ENCODE data around the gene RRN3. TPM values are rescaled to one million over a fixed set of nuclear protein-coding genes. Genes with fewer than 3 reads are reported as not detected.

Gene RRN3
- total RNA-seq, 1 experiment from 2014 or later, result 40.9 TPM

DNA sequence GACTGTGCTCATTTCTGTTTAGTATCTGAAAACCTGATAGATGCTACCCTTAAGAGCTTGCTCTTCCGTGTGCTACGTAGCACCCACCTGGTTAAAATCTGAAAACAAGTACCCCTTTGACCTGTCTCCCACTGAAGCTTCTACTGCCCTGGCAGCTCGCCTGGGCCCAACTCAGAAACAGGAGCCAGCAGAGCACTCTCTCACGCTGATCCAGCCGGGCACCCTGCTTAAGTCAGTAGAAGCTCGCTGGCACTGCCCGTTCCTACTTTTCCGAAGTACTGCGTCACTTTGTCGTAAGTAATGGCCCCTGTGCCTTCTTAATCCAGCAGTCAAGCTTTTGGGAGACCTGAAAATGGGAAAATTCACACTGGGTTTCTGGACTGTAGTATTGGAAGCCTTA lies 57.1 kb downstream of the RRN3 start:
- Histone ChIP-seq H3K18ac (ENCODE audit: insufficient read length, low read depth, low read length) (no peak overlapping the region), H3K9me3 (ENCODE audit: control insufficient read depth, low read depth, low read length) (no peaks in the 10 kb centered on the region), H3K27ac (ENCODE audit: insufficient read length, low read depth, low read length) (no peak overlapping the region), H3K79me1 (ENCODE audit: insufficient read depth, low read depth, low read length, poor library complexity, severe bottlenecking) (no peaks in the 10 kb centered on the region), H2BK20ac (ENCODE audit: low read depth, low read length, poor library complexity, severe bottlenecking) (no peak overlapping the region), H2BK12ac (ENCODE audit: insufficient read length, low read depth, low read length) (no peak overlapping the region), H2BK15ac (ENCODE audit: low read depth, low read length) (no peak overlapping the region), H2BK120ac (ENCODE audit: low read depth, low read length, poor library complexity, severe bottlenecking) (no peak overlapping the region), H4K8ac (replicated peaks; ENCODE audit: insufficient read length, low read depth, low read length) (no peak overlapping the region), H3K79me2 (ENCODE audit: insufficient read depth, low read length) (no peaks in the 10 kb centered on the region), H4K5ac (ENCODE audit: insufficient read length, low read depth, low read length) (no peak overlapping the region), H2AK5ac (ENCODE audit: insufficient read length, low read length) (no peak overlapping the region), H3K4ac (ENCODE audit: low read depth, low read length) (no peak overlapping the region), H3K23ac (ENCODE audit: insufficient read length, low read depth, low read length) (no peak overlapping the region), H2BK5ac (ENCODE audit: insufficient read length, low read length) (no peak overlapping the region), H3K23me2 (ENCODE audit: insufficient read length, low read depth, low read length, poor library complexity, severe bottlenecking) (no peaks in the 10 kb centered on the region), H3K14ac (ENCODE audit: insufficient read depth, low read length) (no peak overlapping the region), H3K27me3 (ENCODE audit: insufficient read depth, low read length) (no peaks in the 10 kb centered on the region), H4K91ac (ENCODE audit: insufficient read length, low read depth, low read length) (no peak overlapping the region), H3K9ac (ENCODE audit: extremely low read depth, insufficient read length, low read length) (no peak overlapping the region), H3T11ph (ENCODE audit: low read length) (no peak overlapping the region), H3K4me2 (ENCODE audit: insufficient read depth, insufficient read length, low read length) (no peak overlapping the region), H4K20me1 (ENCODE audit: control insufficient read depth, insufficient read depth, insufficient read length) (no peaks in the 10 kb centered on the region), H2AFZ (ENCODE audit: low read length) (no peak overlapping the region), H3K4me1 (ENCODE audit: insufficient read depth, low read length) (no peaks in the 10 kb centered on the region), H3K56ac (ENCODE audit: insufficient read length, low read depth, low read length) (no peak overlapping the region)
- Mint-ChIP-seq H3K4me3 (no peak overlapping the region), H3K9me3 (no peaks in the 10 kb centered on the region), H3K36me3 (ENCODE audit: insufficient read depth in 1 of 3, low read depth in 3 of 3) (peaks cover 22 to 89% (median 71%) of the 10 kb centered on the region in 3 experiments; a peak in 6 of 7 replicates), H3K27ac (no peak overlapping the region), H3K27me3 (ENCODE audit: low read depth) (no peaks in the 10 kb centered on the region), H3K4me1 (no peaks in the 10 kb centered on the region)
- TF ChIP-seq, protein P1, sequence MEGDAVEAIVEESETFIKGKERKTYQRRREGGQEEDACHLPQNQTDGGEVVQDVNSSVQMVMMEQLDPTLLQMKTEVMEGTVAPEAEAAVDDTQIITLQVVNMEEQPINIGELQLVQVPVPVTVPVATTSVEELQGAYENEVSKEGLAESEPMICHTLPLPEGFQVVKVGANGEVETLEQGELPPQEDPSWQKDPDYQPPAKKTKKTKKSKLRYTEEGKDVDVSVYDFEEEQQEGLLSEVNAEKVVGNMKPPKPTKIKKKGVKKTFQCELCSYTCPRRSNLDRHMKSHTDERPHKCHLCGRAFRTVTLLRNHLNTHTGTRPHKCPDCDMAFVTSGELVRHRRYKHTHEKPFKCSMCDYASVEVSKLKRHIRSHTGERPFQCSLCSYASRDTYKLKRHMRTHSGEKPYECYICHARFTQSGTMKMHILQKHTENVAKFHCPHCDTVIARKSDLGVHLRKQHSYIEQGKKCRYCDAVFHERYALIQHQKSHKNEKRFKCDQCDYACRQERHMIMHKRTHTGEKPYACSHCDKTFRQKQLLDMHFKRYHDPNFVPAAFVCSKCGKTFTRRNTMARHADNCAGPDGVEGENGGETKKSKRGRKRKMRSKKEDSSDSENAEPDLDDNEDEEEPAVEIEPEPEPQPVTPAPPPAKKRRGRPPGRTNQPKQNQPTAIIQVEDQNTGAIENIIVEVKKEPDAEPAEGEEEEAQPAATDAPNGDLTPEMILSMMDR (conservative IDR thresholded peaks at IDR 0.05), result no peak
- no CpG with 5 or more reads among the region's 10 CpGs for WGBS (ENCODE audit: extremely low coverage, insufficient read length, low lambda C conversion rate)
- no peak for DNase-seq

Data from H9 (cell line).